CD4-positive, CD25-positive, alpha-beta regulatory T cell (primary cell): ENCODE measurements around the gene BSDC1. TPM values are rescaled to one million over a fixed set of nuclear protein-coding genes. Genes with fewer than 3 reads are reported as not detected.

Source experiments
- ATAC-seq, 2 donors: fragments of 150-1000 bp; cut with Tn5 transposase; one replicate each; pipeline ENCODE4 v1.10.0; 2021; ENCODE audit warnings: low read depth in 2 of 2, moderate number of reproducible peaks in 2 of 2, moderate library complexity in 1 of 2
- DNase-seq, 3 donors: peaks; one replicate each; pipeline versions ENCODE4 v3.0.0 to v3.0.0-alpha.2; 2012 to 2022; ENCODE audit warnings: mixed read lengths in 1 of 3
- H3K27ac ChIP-seq: one replicate; pipeline ENCODE4 v1.7.0; 2013; ENCODE audit warnings: mild to moderate bottlenecking, low read length; ENCODE audit not compliant: insufficient read depth, poor library complexity, severe bottlenecking
- H3K27me3 ChIP-seq: one replicate; pipeline ENCODE4 v1.7.0; 2013; ENCODE audit warnings: low read length; ENCODE audit not compliant: control insufficient read depth, insufficient read depth
- H3K36me3 ChIP-seq: one replicate; pipeline ENCODE4 v1.7.0; 2013; ENCODE audit warnings: mild to moderate bottlenecking, low read length, moderate library complexity; ENCODE audit not compliant: control insufficient read depth, insufficient read depth
- H3K4me1 ChIP-seq: 2 replicates; pipeline ENCODE4 v1.7.0; 2013; ENCODE audit warnings: mild to moderate bottlenecking, low read length; ENCODE audit not compliant: insufficient read depth, control insufficient read depth, poor library complexity, severe bottlenecking
- H3K4me3 ChIP-seq: one replicate; pipeline ENCODE4 v1.7.0; 2013; ENCODE audit warnings: low read depth, mild to moderate bottlenecking, low read length, moderate library complexity
- H3K9me3 ChIP-seq, 2 experiments: 1 replicate in 1 of 2; 2 replicates in 1 of 2; pipeline ENCODE4 v1.7.0; 2013; ENCODE audit warnings: low read length in 2 of 2, mild to moderate bottlenecking in 1 of 2, moderate library complexity in 1 of 2; ENCODE audit not compliant: control insufficient read depth in 2 of 2
- H3K27ac Mint-ChIP-seq, 3 donors: one replicate each; pipeline ENCODE4 v1.8.0; 2020 to 2022; ENCODE audit warnings: mild to moderate bottlenecking in 3 of 3, mixed read lengths in 3 of 3, moderate library complexity in 2 of 3
- H3K27me3 Mint-ChIP-seq: one replicate; pipeline ENCODE4 v1.8.0; 2022; ENCODE audit warnings: mild to moderate bottlenecking, mixed read lengths
- H3K36me3 Mint-ChIP-seq: one replicate; pipeline ENCODE4 v1.8.0; 2020; ENCODE audit warnings: mixed read lengths
- H3K4me1 Mint-ChIP-seq, 4 donors: one replicate each; pipeline ENCODE4 v1.8.0; 2020 to 2022; ENCODE audit warnings: mixed read lengths in 4 of 4, mild to moderate bottlenecking in 1 of 4
- H3K4me3 Mint-ChIP-seq, 4 donors: one replicate each; pipeline ENCODE4 v1.8.0; 2020 to 2022; ENCODE audit warnings: mild to moderate bottlenecking in 4 of 4, mixed read lengths in 4 of 4, moderate library complexity in 3 of 4
- H3K9me3 Mint-ChIP-seq, 7 donors: one replicate each; pipeline ENCODE4 v1.8.0; 2020 to 2022; ENCODE audit warnings: mixed read lengths in 7 of 7, mild to moderate bottlenecking in 3 of 7, moderate library complexity in 2 of 7
- polyA plus RNA-seq, 4 donors: library from polyadenylated mRNA; unstranded; fragments of 300-500 nt; fragmentation: Illumina TruSeq; gene quantifications; one replicate each; pipeline ENCODE4 v1.2.3, GENCODE V29; 2021
- total RNA-seq: library from RNA; stranded (reverse); gene quantifications from one replicate; pipeline ENCODE4 v1.2.3, GENCODE V29; 2022

Gene BSDC1
- total and polyA plus RNA-seq, 5 donors from 2014 or later, result 27.3 to 198 (median 40.6) TPM

GRCh38 chr1:32373996-32374592 lies 20.1 kb downstream of the BSDC1 start:
- peak overlapping the region in 2 of 3 donors; percentile 27 to 87 for H3K27ac Mint-ChIP-seq
- peaks cover 11 to 26% (median 19%) of the 10 kb centered on the region in 4 donors for H3K4me1 Mint-ChIP-seq
- no peak for DNase-seq

GRCh38 chr1:32372149-32372756 lies 22.0 kb downstream of the BSDC1 start:
- Histone ChIP-seq H3K36me3 (peaks cover 71% of the 10 kb centered on the region), H3K9me3 (no peaks in the 10 kb centered on the region), H3K27ac (no peak overlapping the region), H3K27me3 (no peaks in the 10 kb centered on the region), H3K4me1 (peaks cover 7% of the 10 kb centered on the region), H3K4me3 (no peak overlapping the region)
- DNase-seq (peak in 2 of 3 donors; percentile 55 to 72), ATAC-seq (peak; percentile 75)
- Mint-ChIP-seq H3K27ac (peak overlapping the region; percentile 65 to 87 (median 82)), H3K9me3 (no peaks in the 10 kb centered on the region), H3K36me3 (peaks cover 28% of the 10 kb centered on the region), H3K4me3 (no peak overlapping the region), H3K27me3 (no peaks in the 10 kb centered on the region), H3K4me1 (peaks cover 11 to 26% (median 19%) of the 10 kb centered on the region in 4 donors)

More at GRCh38 chr1:32373996-32374592, 20.1 kb downstream of the BSDC1 start:
- Histone ChIP-seq H3K27ac (no peak overlapping the region), H3K4me3 (no peak overlapping the region), H3K36me3 (peaks cover 71% of the 10 kb centered on the region), H3K4me1 (peaks cover 7% of the 10 kb centered on the region), H3K9me3 (no peaks in the 10 kb centered on the region), H3K27me3 (no peaks in the 10 kb centered on the region)
- Mint-ChIP-seq H3K4me3 (no peak overlapping the region), H3K36me3 (peaks cover 37% of the 10 kb centered on the region), H3K9me3 (no peaks in the 10 kb centered on the region), H3K27me3 (no peaks in the 10 kb centered on the region)
- ATAC-seq, result no peak

GRCh38 chr1:32367912-32368635 lies 26.2 kb downstream of the BSDC1 start:
- H3K27ac Mint-ChIP-seq, result no peak overlapping the region
- Histone ChIP-seq H3K4me1 (peaks cover 7% of the 10 kb centered on the region), H3K4me3 (no peak overlapping the region), H3K36me3 (peaks cover 65% of the 10 kb centered on the region), H3K27me3 (no peaks in the 10 kb centered on the region), H3K9me3 (no peaks in the 10 kb centered on the region), H3K27ac (no peak overlapping the region)
- H3K4me1 Mint-ChIP-seq, result peaks cover 10 to 18% (median 15%) of the 10 kb centered on the region in 4 donors
- no peaks in the 10 kb centered on the region for H3K9me3 Mint-ChIP-seq
- no peaks in the 10 kb centered on the region for H3K27me3 Mint-ChIP-seq
- ATAC-seq (no peak), DNase-seq (no peak)
- peaks cover 22% of the 10 kb centered on the region for H3K36me3 Mint-ChIP-seq
- H3K4me3 Mint-ChIP-seq, result no peak overlapping the region

GRCh38 chr1:32365445-32365844 lies 28.8 kb downstream of the BSDC1 start:
- H3K27me3 ChIP-seq, result no peaks in the 10 kb centered on the region
- peaks cover 14% of the 10 kb centered on the region for H3K4me1 ChIP-seq
- H3K9me3 ChIP-seq, result no peaks in the 10 kb centered on the region
- ATAC-seq (no peak), DNase-seq (no peak)
- no peak overlapping the region for H3K27ac ChIP-seq
- peak overlapping the region in 2 of 3 donors; percentile 55 to 71 for H3K27ac Mint-ChIP-seq
- peaks cover 0 to 20% (median 8%) of the 10 kb centered on the region in 4 donors for H3K4me1 Mint-ChIP-seq
- H3K9me3 Mint-ChIP-seq, result no peaks in the 10 kb centered on the region
- no peak overlapping the region for H3K4me3 Mint-ChIP-seq
- H3K4me3 ChIP-seq, result no peak overlapping the region
- peaks cover 56% of the 10 kb centered on the region for H3K36me3 ChIP-seq
- H3K36me3 Mint-ChIP-seq, result peaks cover 24% of the 10 kb centered on the region
- H3K27me3 Mint-ChIP-seq, result peaks cover 12% of the 10 kb centered on the region

GRCh38 chr1:32364836-32365235 lies 29.4 kb downstream of the BSDC1 start:
- no peak overlapping the region for H3K4me3 ChIP-seq
- H3K27me3 ChIP-seq, result no peaks in the 10 kb centered on the region
- H3K36me3 ChIP-seq, result peaks cover 54% of the 10 kb centered on the region
- H3K36me3 Mint-ChIP-seq, result peaks cover 24% of the 10 kb centered on the region
- H3K27ac ChIP-seq, result no peak overlapping the region
- no peak overlapping the region for H3K4me3 Mint-ChIP-seq
- DNase-seq (no peak), ATAC-seq (no peak)
- peaks cover 0 to 22% (median 11%) of the 10 kb centered on the region in 4 donors for H3K4me1 Mint-ChIP-seq
- peaks cover 13% of the 10 kb centered on the region for H3K27me3 Mint-ChIP-seq
- no peak overlapping the region for H3K27ac Mint-ChIP-seq
- no peaks in the 10 kb centered on the region for H3K9me3 Mint-ChIP-seq
- H3K9me3 ChIP-seq, result no peaks in the 10 kb centered on the region
- peaks cover 17% of the 10 kb centered on the region for H3K4me1 ChIP-seq

- peaks cover 21% of the 10 kb centered on the region for H3K36me3 Mint-ChIP-seq
- H3K4me3 ChIP-seq, result no peak overlapping the region
- no peak for DNase-seq
- no peaks in the 10 kb centered on the region for H3K9me3 Mint-ChIP-seq
- H3K4me1 ChIP-seq, result peaks cover 21% of the 10 kb centered on the region
- peaks cover 45% of the 10 kb centered on the region for H3K36me3 ChIP-seq
- H3K27me3 ChIP-seq, result no peaks in the 10 kb centered on the region
- no peak overlapping the region for H3K27ac ChIP-seq
- peaks cover 0 to 27% (median 16%) of the 10 kb centered on the region in 4 donors for H3K4me1 Mint-ChIP-seq
- H3K27me3 Mint-ChIP-seq, result peaks cover 13% of the 10 kb centered on the region
- no peak overlapping the region for H3K4me3 Mint-ChIP-seq
- no peak for ATAC-seq
- H3K9me3 ChIP-seq, result no peaks in the 10 kb centered on the region
- H3K27ac Mint-ChIP-seq, result peak overlapping the region in 1 of 3 donors; percentile 14
These were observed 30.5 kb downstream of the BSDC1 start for GRCh38 chr1:32363713-32364112.

- no peak for ATAC-seq
- peaks cover 13% of the 10 kb centered on the region for H3K27me3 Mint-ChIP-seq
These were observed 31.5 kb downstream of the BSDC1 start, which contains the start of the genes FAM229A and TSSK3 for GRCh38 chr1:32362474-32363313. Gene FAM229A (minus strand): TSS chr1:32362485. CDS start chr1:32362091, 394 bp downstream. Gene TSSK3 (plus strand): TSS chr1:32362539. CDS start chr1:32362702, 163 bp downstream.

More at GRCh38 chr1:32362474-32363313, 31.5 kb downstream of the BSDC1 start, which contains the start of the genes FAM229A and TSSK3:
- H3K4me3 ChIP-seq, result no peak within 1 kb of the TSS
- no peak for DNase-seq
- peaks cover 0 to 27% (median 16%) of the 10 kb centered on the region in 4 donors for H3K4me1 Mint-ChIP-seq
- H3K27me3 ChIP-seq, result no peaks in the 10 kb centered on the region
- H3K4me1 ChIP-seq, result peaks cover 21% of the 10 kb centered on the region
- no peaks in the 10 kb centered on the region for H3K9me3 Mint-ChIP-seq
- H3K36me3 ChIP-seq, result peaks cover 35% of the 10 kb centered on the region
- no peaks in the 10 kb centered on the region for H3K9me3 ChIP-seq
- peak within 1 kb of the TSS; percentile 50 to 77 (median 64) for H3K4me3 Mint-ChIP-seq
- H3K36me3 Mint-ChIP-seq, result peaks cover 21% of the 10 kb centered on the region
- H3K27ac Mint-ChIP-seq, result peak within 1 kb of the TSS; percentile 39 to 80 (median 49)
- H3K27ac ChIP-seq, result no peak within 1 kb of the TSS
